HCT116 (cell line): Measurements from ENCODE around the gene FRAS1. TPM values are rescaled to one million over a fixed set of nuclear protein-coding genes. Genes with fewer than 3 reads are reported as not detected.

Experiments
- ATAC-seq: fragments of 200-7000 bp; cut with Tn5 transposase; 2 replicates; pipeline ENCODE4 v1.9.1; 2020; ENCODE audit warnings: mild to moderate bottlenecking, moderate library complexity
- BruUV-seq: library from RNA; stranded (reverse); fragments of 400-500 nt; replicated peaks from 2 replicates; lab custom pipeline; 2021; lab: Mats Ljungman, UMichigan
- CTCF ChIA-PET: fragments of 300-600 bp; sonication (Branson Sonifier 250); formaldehyde crosslinking; loops from one replicate; lab custom pipeline; 2021; ENCODE audit warnings: antibody characterized with exemption; lab: Charles Lee
- POLR2A ChIA-PET: fragments of 300-600, 350-600 bp; sonication (Branson Sonifier 250); formaldehyde crosslinking; loops from one replicate; lab custom pipeline; 2021; ENCODE audit warnings: antibody characterized with exemption; lab: Charles Lee
- RAD21 ChIA-PET, 2 experiments: fragments of 300-600 bp; sonication (Branson Sonifier 250); formaldehyde crosslinking; loops; one replicate each; lab custom pipeline; 2023; ENCODE audit warnings: low total read pairs in 2 of 2; ENCODE audit not compliant: uncharacterized antibody in 2 of 2, unreplicated experiment in 2 of 2, low non-redundant PET in 1 of 2; lab: Charles Lee
- DNase-seq: peaks from one replicate; pipeline ENCODE4 v3.0.0-alpha.2; 2010; ENCODE audit warnings: low read depth, low spot score
- H2AFZ ChIP-seq: fragments of 200-600 bp; shearing (Covaris generic), sonication (generic); 2 replicates; pipeline ENCODE4 v1.6.1; 2017; ENCODE audit warnings: low read depth, mixed run types, mixed read lengths, antibody characterized with exemption, low read length; ENCODE audit not compliant: poor library complexity, severe bottlenecking
- H3K27ac ChIP-seq: 2 replicates; pipeline ENCODE4 v1.5.1; 2012; ENCODE audit warnings: low read depth, low read length
- H3K27me3 ChIP-seq: fragments of 200-600 bp; sonication (generic); 2 replicates; pipeline ENCODE4 v1.6.1; 2016; ENCODE audit warnings: mixed run types, low read length, mixed read lengths; ENCODE audit not compliant: insufficient read depth
- H3K36me3 ChIP-seq, 2 experiments: fragments of 200-500 bp in 1 of 2; fragments of 200-600 bp in 1 of 2; sonication (Bioruptor generic) in 1 of 2; sonication (generic) in 1 of 2; 2 replicates each; pipeline versions ENCODE4 v1.5.1 to v1.6.1; 2014 to 2016; ENCODE audit warnings: low read length in 2 of 2, inconsistent platforms in 1 of 2, mixed read lengths in 1 of 2, mixed run types in 1 of 2; ENCODE audit not compliant: insufficient read depth in 2 of 2, control insufficient read depth in 1 of 2
- H3K4me1 ChIP-seq, 2 experiments: fragments of 200-600 bp in 1 of 2; sonication (generic) in 1 of 2; 2 replicates each; pipeline versions ENCODE4 v1.5.1 to v1.6.1; 2012 to 2017; ENCODE audit warnings: low read length in 2 of 2, inconsistent platforms in 1 of 2, mild to moderate bottlenecking in 1 of 2, mixed read lengths in 1 of 2, mixed run types in 1 of 2, moderate library complexity in 1 of 2; ENCODE audit not compliant: insufficient read depth in 2 of 2, control insufficient read depth in 1 of 2
- H3K4me2 ChIP-seq: fragments of 200-600 bp; sonication (generic); 2 replicates; pipeline ENCODE4 v1.6.1; 2017; ENCODE audit warnings: mixed run types, low read length, mixed read lengths
- H3K4me3 ChIP-seq, 2 experiments: fragments of 200-600 bp in 1 of 2; sonication (generic) in 1 of 2; replicated peaks in 1 of 2; 2 replicates each; pipeline ENCODE4 v1.5.1; 2011 to 2016; ENCODE audit warnings: low read length in 2 of 2, control low read depth in 1 of 2, low read depth in 1 of 2, mild to moderate bottlenecking in 1 of 2, mixed read lengths in 1 of 2, mixed run types in 1 of 2
- H3K79me2 ChIP-seq: fragments of 200-600 bp; sonication (generic); 2 replicates; pipeline ENCODE4 v1.6.1; 2017; ENCODE audit warnings: mild to moderate bottlenecking, mixed run types, low read length, moderate library complexity, mixed read lengths; ENCODE audit not compliant: insufficient read depth
- H3K9ac ChIP-seq: fragments of 200-600 bp; sonication (generic); 2 replicates; pipeline ENCODE4 v1.6.1; 2016; ENCODE audit warnings: low read length, mixed read lengths
- H3K9me2 ChIP-seq: fragments of 200-600 bp; sonication (generic), shearing (Covaris generic); 2 replicates; pipeline ENCODE4 v1.6.1; 2017; ENCODE audit warnings: mixed run types, mild to moderate bottlenecking, moderate library complexity; ENCODE audit not compliant: insufficient read depth
- H3K9me3 ChIP-seq, 2 experiments: fragments of 200-500 bp in 1 of 2; fragments of 200-600 bp in 1 of 2; sonication (Bioruptor generic) in 1 of 2; sonication (generic) in 1 of 2; 2 replicates each; pipeline ENCODE4 v1.6.1; 2014 to 2017; ENCODE audit warnings: low read length in 2 of 2, mixed read lengths in 2 of 2, inconsistent platforms in 1 of 2, low read depth in 1 of 2, mild to moderate bottlenecking in 1 of 2, mixed run types in 1 of 2, moderate library complexity in 1 of 2; ENCODE audit not compliant: control insufficient read depth in 1 of 2, insufficient read depth in 1 of 2
- H4K20me1 ChIP-seq: fragments of 200-600 bp; sonication (generic), shearing (Covaris generic); 2 replicates; pipeline ENCODE4 v1.6.1; 2017; ENCODE audit warnings: mixed run types, mild to moderate bottlenecking, moderate library complexity; ENCODE audit not compliant: insufficient read depth
- ATF3 ChIP-seq: IDR thresholded peaks from 2 replicates; pipeline ENCODE4 v1.6.1; 2012
- CEBPB ChIP-seq: IDR thresholded peaks from 2 replicates; pipeline ENCODE4 v1.6.1; 2012; ENCODE audit warnings: low read depth
- CTCF ChIP-seq, 3 experiments: fragments of 200-600 bp in 1 of 3; sonication (generic) in 1 of 3; IDR thresholded peaks in 2 of 3; conservative IDR thresholded peaks in 1 of 3; 2 replicates each; pipeline ENCODE4 v1.5.1; 2012 to 2017; ENCODE audit warnings: low read depth in 2 of 3, low read length in 2 of 3, antibody characterized with exemption in 1 of 3, borderline replicate concordance in 1 of 3, control low read depth in 1 of 3, mild to moderate bottlenecking in 1 of 3, mixed read lengths in 1 of 3, mixed run types in 1 of 3, moderate library complexity in 1 of 3; ENCODE audit not compliant: insufficient read depth in 1 of 3
- EGR1 ChIP-seq: IDR thresholded peaks from 2 replicates; pipeline ENCODE4 v1.6.1; 2012; ENCODE audit warnings: low read depth
- ELF1 ChIP-seq: IDR thresholded peaks from 2 replicates; pipeline ENCODE4 v1.6.1; 2012; ENCODE audit warnings: low read depth, borderline replicate concordance
- EZH2 ChIP-seq: fragments of 200-600 bp; sonication (generic); IDR thresholded peaks from 2 replicates; pipeline ENCODE4 v1.6.1; 2017; ENCODE audit warnings: antibody characterized with exemption, mixed run types
- FOSL1 ChIP-seq: IDR thresholded peaks from 2 replicates; pipeline ENCODE4 v1.6.1; 2012; ENCODE audit warnings: low read depth
- JUND ChIP-seq: IDR thresholded peaks from 2 replicates; pipeline ENCODE4 v1.6.1; 2012
- POLR2A ChIP-seq: IDR thresholded peaks from 2 replicates; pipeline ENCODE4 v1.7.0; 2011; ENCODE audit warnings: borderline replicate concordance; ENCODE audit not compliant: insufficient read depth, insufficient read length; ENCODE audit errors: extremely low read depth
- POLR2AphosphoS5 ChIP-seq: IDR thresholded peaks from 2 replicates; pipeline ENCODE4 v1.6.1; 2011; ENCODE audit warnings: mild to moderate bottlenecking, low read depth, low read length, moderate library complexity
- SP1 ChIP-seq: IDR thresholded peaks from 2 replicates; pipeline ENCODE4 v1.6.1; 2012; ENCODE audit warnings: low read depth
- SRF ChIP-seq: IDR thresholded peaks from 2 replicates; pipeline ENCODE4 v1.6.1; 2012; ENCODE audit warnings: low read depth
- TCF7L2 ChIP-seq: IDR thresholded peaks from 2 replicates; pipeline ENCODE4 v1.7.0; 2011; ENCODE audit warnings: borderline replicate concordance, inconsistent platforms; ENCODE audit not compliant: insufficient read depth, insufficient read length; ENCODE audit errors: extremely low read depth
- YY1 ChIP-seq: IDR thresholded peaks from 2 replicates; pipeline ENCODE4 v1.6.1; 2011; ENCODE audit warnings: low read length, low read depth, moderate library complexity, mild to moderate bottlenecking; ENCODE audit not compliant: insufficient replicate concordance; ENCODE audit errors: extremely low read depth
- ZNF274 ChIP-seq: fragments of 200-500 bp; sonication (Bioruptor generic); IDR thresholded peaks from 2 replicates; pipeline ENCODE4 v1.6.1; 2014; ENCODE audit warnings: mild to moderate bottlenecking, low read depth, low read length, inconsistent platforms
- intact Hi-C: fragments of 100-400 bp; cut with micrococcal nuclease; formaldehyde crosslinking; loops from 2 replicates; pipeline ENCODE4 v1.10.0; 2022
- total RNA-seq: library from RNA; stranded (reverse); gene quantifications from one replicate; pipeline ENCODE4 v1.2.1, GENCODE V29; 2021; ENCODE audit not compliant: unreplicated experiment

FRAS1 gene
- total RNA-seq, 1 experiment from 2014 or later: 33.5 TPM

- Histone ChIP-seq H3K9ac (no peak overlapping the region), H3K79me2 (peaks cover 3% of the 10 kb centered on the region), H3K27ac (no peak overlapping the region), H3K36me3 (peaks cover 2 to 47% of the 10 kb centered on the region in 2 experiments), H3K9me2 (no peaks in the 10 kb centered on the region), H2AFZ (no peak overlapping the region), H3K4me1 (peaks cover 0 to 9% of the 10 kb centered on the region in 2 experiments; a peak in 1 of 4 replicates), H3K4me3 (no peak overlapping the region), H3K27me3 (no peaks in the 10 kb centered on the region), H4K20me1 (no peaks in the 10 kb centered on the region), H3K9me3 (no peaks in the 10 kb centered on the region), H3K4me2 (no peak overlapping the region)
- no peak for TF ChIP-seq FOSL1
- TF ChIP-seq TCF7L2: no peak
- no peak for TF ChIP-seq POLR2AphosphoS5
- TF ChIP-seq CTCF (IDR thresholded peaks at IDR 0.05 in 2 of 3, conservative IDR thresholded peaks at IDR 0.05 in 1 of 3; ENCODE audit: borderline replicate concordance in 1 of 3, insufficient read depth in 1 of 3, low read depth in 2 of 3, low read length in 2 of 3): no peak
- TF ChIP-seq ZNF274: no peak
- TF ChIP-seq JUND: no peak
- TF ChIP-seq CEBPB: no peak
- no peak for TF ChIP-seq ATF3
- TF ChIP-seq EGR1: no peak
- no peak for TF ChIP-seq SRF
- no peak for TF ChIP-seq SP1
- no peak for TF ChIP-seq ELF1
- TF ChIP-seq EZH2: no peak
- TF ChIP-seq YY1: no peak
- TF ChIP-seq POLR2A: no peak
- intact Hi-C loops: no loop called here
- BruUV-seq: no TSS peak
- DNase-seq: no peak
- ChIA-PET POLR2A (no interaction called here), RAD21 (no interaction called here), CTCF (no interaction called here)
- ATAC-seq: no peak
Observed at GRCh38 chr4:78581618-78582017, 524.5 kb downstream of the FRAS1 start.
